ENCODE results near the gene COL8A2. TPM values are rescaled to one million over a fixed set of nuclear protein-coding genes. Genes with fewer than 3 reads are reported as not detected.

The COL8A2 gene
- total RNA-seq, 1 experiment from 2014 or later: 1.2 TPM

DNA sequence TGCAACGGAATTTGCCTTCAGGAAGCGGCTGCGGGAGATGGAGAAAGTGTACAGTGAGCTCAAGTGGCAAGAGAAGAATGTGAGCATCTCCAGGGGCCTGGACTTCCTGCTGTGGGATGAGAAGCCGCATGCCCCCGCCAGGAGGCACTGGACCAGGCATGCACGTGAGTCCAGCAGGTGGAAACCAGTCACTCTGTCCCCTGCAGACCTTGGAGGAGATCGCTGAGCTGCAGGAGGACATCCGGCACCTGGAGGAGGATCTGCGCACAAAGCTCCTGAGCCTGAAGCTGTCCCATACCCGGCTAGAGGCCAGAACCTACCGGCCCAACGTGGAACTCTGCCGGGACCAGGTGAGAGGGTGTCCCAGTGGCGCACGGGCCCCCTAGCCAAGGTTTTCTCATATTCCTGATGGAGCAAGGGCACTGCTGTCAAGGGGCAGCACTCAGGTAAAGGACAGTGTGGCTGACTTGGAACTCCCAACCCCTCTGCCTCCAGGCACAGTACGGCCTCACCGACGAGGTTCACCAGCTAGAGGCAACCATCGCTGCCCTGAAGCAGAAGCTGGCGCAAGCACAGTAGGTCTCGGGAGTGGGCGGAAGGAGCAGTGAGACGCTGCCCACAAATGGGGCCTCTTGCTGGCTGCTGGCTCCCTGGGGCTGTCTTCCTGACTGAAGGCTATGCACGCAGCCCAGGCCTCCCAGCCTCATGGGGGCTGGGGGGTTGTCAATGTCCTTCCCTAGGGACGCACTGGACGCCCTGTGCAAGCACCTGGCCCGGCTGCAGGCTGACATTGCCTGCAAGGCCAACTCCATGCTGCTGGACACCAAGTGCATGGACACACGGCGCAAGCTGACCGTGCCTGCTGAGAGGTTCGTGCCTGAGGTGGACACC lies 37.5 kb downstream of the COL8A2 start:
- intact Hi-C loops (cut with micrococcal nuclease; ENCODE audit: unreplicated experiment): no loop called here
- POLR2A ChIA-PET: interaction anchor here (0.5 kb wide), 1 partner anchor 63 kb away, joined by 3 read pairs; no protein-coding TSS in a partner anchor
- no TSS peak for BruUV-seq (replicated peaks)
- no peaks in the 10 kb centered on the region for H3K27me3 ChIP-seq (ENCODE audit: control insufficient read depth, insufficient read depth, low read length)
- peaks cover 7% of the 10 kb centered on the region for H3K36me3 ChIP-seq (ENCODE audit: control insufficient read depth, insufficient read depth, low read length)
- H3K4me3 ChIP-seq (ENCODE audit: low read depth in 2 of 2, low read length in 2 of 2): no peak overlapping the region
- in situ Hi-C loops (cut with HindIII; ENCODE audit: low pct_unique_long_range_greater_than_20kb, low sequenced_read_pairs): no loop called here
- H3K9me3 ChIP-seq (ENCODE audit: control insufficient read depth, insufficient read depth, low read depth, low read length): no peaks in the 10 kb centered on the region
- CTCF ChIA-PET: interaction anchor here (0.7 to 1.4 kb wide), 2 partner anchors 31 to 53 kb away, joined by 3 to 6 read pairs; no protein-coding TSS in a partner anchor
- TF ChIP-seq POLR2AphosphoS5 (IDR thresholded peaks at IDR 0.05; ENCODE audit: low read depth, low read length): no peak
- no peak for TF ChIP-seq SIN3A (IDR thresholded peaks at IDR 0.05; ENCODE audit: borderline replicate concordance, insufficient read depth, low read depth, low read length)
- no peak for TF ChIP-seq TCF7L2 (IDR thresholded peaks at IDR 0.05; ENCODE audit: low read depth, low read length)
- TF ChIP-seq, protein P1, sequence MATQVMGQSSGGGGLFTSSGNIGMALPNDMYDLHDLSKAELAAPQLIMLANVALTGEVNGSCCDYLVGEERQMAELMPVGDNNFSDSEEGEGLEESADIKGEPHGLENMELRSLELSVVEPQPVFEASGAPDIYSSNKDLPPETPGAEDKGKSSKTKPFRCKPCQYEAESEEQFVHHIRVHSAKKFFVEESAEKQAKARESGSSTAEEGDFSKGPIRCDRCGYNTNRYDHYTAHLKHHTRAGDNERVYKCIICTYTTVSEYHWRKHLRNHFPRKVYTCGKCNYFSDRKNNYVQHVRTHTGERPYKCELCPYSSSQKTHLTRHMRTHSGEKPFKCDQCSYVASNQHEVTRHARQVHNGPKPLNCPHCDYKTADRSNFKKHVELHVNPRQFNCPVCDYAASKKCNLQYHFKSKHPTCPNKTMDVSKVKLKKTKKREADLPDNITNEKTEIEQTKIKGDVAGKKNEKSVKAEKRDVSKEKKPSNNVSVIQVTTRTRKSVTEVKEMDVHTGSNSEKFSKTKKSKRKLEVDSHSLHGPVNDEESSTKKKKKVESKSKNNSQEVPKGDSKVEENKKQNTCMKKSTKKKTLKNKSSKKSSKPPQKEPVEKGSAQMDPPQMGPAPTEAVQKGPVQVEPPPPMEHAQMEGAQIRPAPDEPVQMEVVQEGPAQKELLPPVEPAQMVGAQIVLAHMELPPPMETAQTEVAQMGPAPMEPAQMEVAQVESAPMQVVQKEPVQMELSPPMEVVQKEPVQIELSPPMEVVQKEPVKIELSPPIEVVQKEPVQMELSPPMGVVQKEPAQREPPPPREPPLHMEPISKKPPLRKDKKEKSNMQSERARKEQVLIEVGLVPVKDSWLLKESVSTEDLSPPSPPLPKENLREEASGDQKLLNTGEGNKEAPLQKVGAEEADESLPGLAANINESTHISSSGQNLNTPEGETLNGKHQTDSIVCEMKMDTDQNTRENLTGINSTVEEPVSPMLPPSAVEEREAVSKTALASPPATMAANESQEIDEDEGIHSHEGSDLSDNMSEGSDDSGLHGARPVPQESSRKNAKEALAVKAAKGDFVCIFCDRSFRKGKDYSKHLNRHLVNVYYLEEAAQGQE (IDR thresholded peaks at IDR 0.05; ENCODE audit: insufficient read depth in 1 of 2, low read depth in 2 of 2, low read length in 1 of 2): no peak
- TF ChIP-seq, protein P2, sequence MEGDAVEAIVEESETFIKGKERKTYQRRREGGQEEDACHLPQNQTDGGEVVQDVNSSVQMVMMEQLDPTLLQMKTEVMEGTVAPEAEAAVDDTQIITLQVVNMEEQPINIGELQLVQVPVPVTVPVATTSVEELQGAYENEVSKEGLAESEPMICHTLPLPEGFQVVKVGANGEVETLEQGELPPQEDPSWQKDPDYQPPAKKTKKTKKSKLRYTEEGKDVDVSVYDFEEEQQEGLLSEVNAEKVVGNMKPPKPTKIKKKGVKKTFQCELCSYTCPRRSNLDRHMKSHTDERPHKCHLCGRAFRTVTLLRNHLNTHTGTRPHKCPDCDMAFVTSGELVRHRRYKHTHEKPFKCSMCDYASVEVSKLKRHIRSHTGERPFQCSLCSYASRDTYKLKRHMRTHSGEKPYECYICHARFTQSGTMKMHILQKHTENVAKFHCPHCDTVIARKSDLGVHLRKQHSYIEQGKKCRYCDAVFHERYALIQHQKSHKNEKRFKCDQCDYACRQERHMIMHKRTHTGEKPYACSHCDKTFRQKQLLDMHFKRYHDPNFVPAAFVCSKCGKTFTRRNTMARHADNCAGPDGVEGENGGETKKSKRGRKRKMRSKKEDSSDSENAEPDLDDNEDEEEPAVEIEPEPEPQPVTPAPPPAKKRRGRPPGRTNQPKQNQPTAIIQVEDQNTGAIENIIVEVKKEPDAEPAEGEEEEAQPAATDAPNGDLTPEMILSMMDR (IDR thresholded peaks at IDR 0.05): no peak
- no peak for ATAC-seq
- no peak overlapping the region; the same call in 1 of the 2 replicates for H3K27ac ChIP-seq (ENCODE audit: low read length)
- H3K4me1 ChIP-seq (ENCODE audit: control insufficient read depth, insufficient read depth, low read length): no peaks in the 10 kb centered on the region; the same call in 1 of the 2 replicates
- DNase-seq (ENCODE audit: low read depth, low spot score): no peak

DNA sequence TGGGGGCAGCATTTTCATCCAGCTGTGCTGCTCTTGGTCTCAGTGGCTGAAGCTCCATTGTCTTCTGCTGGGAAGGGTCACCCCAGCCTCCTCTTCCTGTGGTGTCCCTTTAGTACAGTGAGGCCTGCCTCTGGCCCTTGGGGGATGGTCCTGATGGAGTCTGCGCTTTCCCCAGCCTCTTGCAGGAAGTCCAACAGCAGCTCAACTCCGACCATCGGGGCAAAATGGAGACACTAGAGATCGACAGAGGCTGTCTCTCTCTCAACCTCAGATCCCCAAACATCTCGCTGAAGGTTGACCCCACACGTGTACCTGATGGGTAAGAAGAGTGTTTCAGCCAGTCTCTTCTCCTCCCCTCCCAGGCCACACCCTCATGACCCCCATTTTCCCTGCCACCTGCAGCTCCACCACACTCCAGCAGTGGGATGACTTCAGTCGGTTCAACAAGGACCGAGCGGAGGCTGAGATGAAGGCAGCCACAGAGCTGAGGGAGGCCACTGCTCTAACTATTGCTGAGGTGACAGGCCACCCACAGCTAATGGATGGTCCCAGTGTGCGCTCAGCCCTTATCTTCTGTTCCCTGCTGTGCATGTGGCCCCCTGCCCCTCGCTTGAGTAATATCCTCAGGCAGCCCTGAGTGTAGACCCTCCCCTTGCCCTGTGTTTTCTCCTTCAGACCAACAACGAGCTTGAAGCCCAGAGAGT lies 38.3 kb downstream of the COL8A2 start:
- in situ Hi-C loops (cut with HindIII; ENCODE audit: low pct_unique_long_range_greater_than_20kb, low sequenced_read_pairs) (no loop called here), intact Hi-C loops (cut with micrococcal nuclease; ENCODE audit: unreplicated experiment) (no loop called here)
- Histone ChIP-seq H3K9me3 (ENCODE audit: control insufficient read depth, insufficient read depth, low read depth, low read length) (no peaks in the 10 kb centered on the region), H3K4me3 (ENCODE audit: low read depth in 2 of 2, low read length in 2 of 2) (no peak overlapping the region), H3K27me3 (ENCODE audit: control insufficient read depth, insufficient read depth, low read length) (no peaks in the 10 kb centered on the region), H3K27ac (ENCODE audit: low read length) (no peak overlapping the region), H3K36me3 (ENCODE audit: control insufficient read depth, insufficient read depth, low read length) (peaks cover 4% of the 10 kb centered on the region; the same call in 1 of the 2 replicates), H3K4me1 (ENCODE audit: control insufficient read depth, insufficient read depth, low read length) (no peaks in the 10 kb centered on the region; the same call in 1 of the 2 replicates)
- BruUV-seq (replicated peaks): no TSS peak
- ChIA-PET CTCF (interaction anchor here (1.4 kb wide), 1 partner anchor 53 kb away, joined by 3 read pairs; no protein-coding TSS in a partner anchor), POLR2A (no interaction called here)
- ATAC-seq: no peak
- no peak for DNase-seq (ENCODE audit: low read depth, low spot score)
- TF ChIP-seq, protein P2 (IDR thresholded peaks at IDR 0.05): no peak
- TF ChIP-seq, protein P1 (IDR thresholded peaks at IDR 0.05; ENCODE audit: insufficient read depth in 1 of 2, low read depth in 2 of 2, low read length in 1 of 2): no peak
- no peak for TF ChIP-seq POLR2AphosphoS5 (IDR thresholded peaks at IDR 0.05; ENCODE audit: low read depth, low read length)
- no peak for TF ChIP-seq SIN3A (IDR thresholded peaks at IDR 0.05; ENCODE audit: borderline replicate concordance, insufficient read depth, low read depth, low read length)
- no peak for TF ChIP-seq TCF7L2 (IDR thresholded peaks at IDR 0.05; ENCODE audit: low read depth, low read length)

Data from Panc1 (cell line).